Stimulated activated CD4-positive, alpha-beta T cell treated with anti-CD3 and anti-CD28 coated beads, Interleukin-1b, Interleukin-23, amount 100 ng/mL, for 48 hours (primary cell): Measurements from ENCODE around the gene PAGE2B.
"Not testable (repeated sequence)": the region's sequence is repeated elsewhere in the genome, so short reads cannot be mapped to it uniquely, and the experiment has no call there.

ENCODE experiments used
- DNase-seq: peaks from one replicate; pipeline ENCODE4 v3.0.0-alpha.2; 2020

PAGE2B gene

DNA sequence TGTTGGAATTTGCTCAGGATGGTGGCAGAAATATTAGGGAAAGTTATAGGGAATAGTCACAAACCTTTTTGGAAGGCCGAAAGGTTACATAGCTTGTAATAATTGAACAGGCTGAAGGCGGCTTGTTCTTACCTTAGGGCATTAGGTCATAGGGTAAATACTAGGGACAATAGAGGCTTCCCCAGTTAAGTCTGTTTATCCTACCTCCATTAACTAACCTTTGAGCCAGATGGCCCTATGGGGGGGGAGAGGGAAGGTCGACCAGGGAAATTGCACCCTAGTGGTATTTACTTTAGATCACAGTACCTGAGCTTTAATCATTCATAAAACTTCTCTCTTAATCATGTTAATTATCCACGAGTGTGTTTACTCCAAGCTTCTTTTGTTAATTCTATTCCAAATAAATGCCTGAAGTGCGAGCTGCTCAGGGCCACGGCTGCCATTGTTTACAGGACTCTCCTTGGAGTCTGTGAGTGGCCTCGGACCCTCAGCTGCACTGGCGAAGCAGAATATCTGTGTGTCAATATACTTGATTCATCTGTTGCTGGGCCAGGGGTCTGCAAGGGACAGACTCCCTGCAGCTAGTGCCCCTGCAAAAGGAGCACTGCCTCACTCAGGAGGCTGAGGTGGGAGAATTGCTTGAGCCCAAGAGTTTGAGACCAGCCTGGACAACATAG lies 36.9 kb downstream of the PAGE2B start:
- DNase-seq, result no peak

DNA sequence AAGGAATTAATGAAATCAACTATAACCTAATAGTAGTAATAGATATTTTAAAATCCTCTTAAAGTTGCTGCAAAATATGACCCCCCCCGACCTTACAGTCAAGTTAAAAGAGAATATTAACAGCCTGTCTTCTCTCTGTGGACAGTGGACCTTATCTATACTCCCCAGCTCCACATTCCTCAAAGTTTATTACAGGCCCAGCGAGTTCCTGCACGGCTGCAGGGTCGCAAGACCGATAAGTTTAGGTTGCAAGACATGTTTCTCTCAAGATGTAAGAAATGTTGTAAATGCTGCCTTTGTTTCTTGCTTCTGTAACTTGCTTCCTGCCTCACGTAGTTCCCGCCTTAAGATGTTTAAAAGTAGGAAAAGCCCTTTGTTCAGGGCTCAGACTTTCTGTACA lies 41.8 kb downstream of the PAGE2B start:
- not testable (repeated sequence) for DNase-seq

GRCh38 chrX:55118574-55118973 lies 43.7 kb downstream of the PAGE2B start:
- DNase-seq, result no peak

DNA sequence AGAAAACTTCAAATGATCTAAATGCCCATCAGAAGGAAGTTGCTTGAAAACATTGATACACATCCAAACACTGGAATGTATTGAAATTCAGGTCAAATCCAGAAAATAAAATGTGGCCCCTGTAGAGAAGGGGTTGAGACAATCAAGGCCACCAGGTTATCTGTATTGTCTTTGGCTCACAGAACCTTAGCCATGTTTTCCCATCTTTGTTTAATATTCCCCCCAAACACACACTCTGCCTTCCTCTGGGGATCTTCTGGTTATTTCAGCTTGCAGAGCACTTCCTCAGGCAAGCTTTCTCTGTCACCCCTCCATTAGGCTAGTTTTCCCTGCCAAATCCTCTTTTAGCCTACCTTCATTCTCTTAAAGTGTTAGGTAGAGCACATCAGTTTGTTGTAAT lies 44.4 kb downstream of the PAGE2B start:
- no peak for DNase-seq

- DNase-seq, result no peak
Measured at GRCh38 chrX:55119712-55120111, 44.9 kb downstream of the PAGE2B start.

GRCh38 chrX:55120761-55121358 lies 46.0 kb downstream of the PAGE2B start:
- DNase-seq, result no peak

GRCh38 chrX:55123900-55124299 lies 49.1 kb downstream of the PAGE2B start:
- no peak for DNase-seq

DNA sequence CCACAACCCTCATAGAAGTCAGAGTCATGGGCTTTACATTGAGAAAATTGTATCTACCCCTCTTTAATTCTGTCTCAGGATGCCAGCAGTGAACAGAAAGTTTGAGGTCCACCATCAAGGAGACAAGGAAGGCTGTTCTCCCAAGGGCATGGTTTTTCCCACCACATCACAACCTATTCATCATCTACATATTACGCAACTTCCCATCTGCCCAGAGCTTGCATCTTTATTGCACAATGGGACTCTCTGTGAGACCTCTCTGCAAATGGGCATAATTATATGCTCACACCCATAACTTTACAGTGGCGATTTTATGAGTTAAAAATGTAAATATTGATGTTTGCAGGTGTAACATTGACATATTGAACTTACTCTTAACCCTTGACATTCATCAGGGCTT lies 52.9 kb downstream of the PAGE2B start:
- DNase-seq, result no peak
